Measurements from ENCODE around the gene ZNF552. TPM values are rescaled to one million over a fixed set of nuclear protein-coding genes. Genes with fewer than 3 reads are reported as not detected.

ZNF552 gene
- total RNA-seq, 1 experiment from 2014 or later = 13.1 TPM

DNA sequence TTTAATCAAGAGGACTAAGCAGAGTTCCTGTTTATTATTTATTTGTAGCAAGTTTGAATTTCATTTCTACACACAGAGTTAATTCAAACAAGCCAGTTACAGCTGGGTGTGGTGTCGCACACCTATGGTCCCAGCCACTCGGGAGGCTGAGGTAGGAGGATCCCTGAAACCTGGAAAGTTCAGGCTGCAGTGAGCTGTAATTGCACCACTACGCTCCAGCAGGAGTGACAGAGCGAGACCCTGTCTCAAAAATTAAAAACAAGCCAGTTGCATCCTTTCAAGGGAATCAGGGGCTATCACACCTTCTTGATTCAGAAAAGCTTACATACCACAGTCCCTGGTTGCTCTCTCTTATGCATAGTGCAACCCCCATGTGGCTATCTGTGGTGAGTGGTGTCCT, 25.4 kb downstream of the ZNF552 start:
- POLR2A ChIA-PET = no interaction called here
- no peak overlapping the region for H3K4me3 Mint-ChIP-seq
- DNase-seq (ENCODE audit: low spot score) (no peak), ATAC-seq (no peak)
- CTCF ChIA-PET = no interaction called here
- H3K27me3 Mint-ChIP-seq (ENCODE audit: low read depth) = no peaks in the 10 kb centered on the region
- no peak for TF ChIP-seq ZNF281 (CRISPR knock-in tag; IDR thresholded peaks at IDR 0.05)
- TF ChIP-seq JUN (CRISPR knock-in tag; IDR thresholded peaks at IDR 0.05) = no peak
- no peak for TF ChIP-seq SMAD3 (CRISPR knock-in tag; IDR thresholded peaks at IDR 0.05; ENCODE audit: borderline replicate concordance)
- no peak for TF ChIP-seq ZNF425 (CRISPR knock-in tag; conservative IDR thresholded peaks at IDR 0.05)
- no peak overlapping the region for H3K27ac Mint-ChIP-seq
- H3K4me1 Mint-ChIP-seq = peaks cover 12% of the 10 kb centered on the region
- peaks cover 27% of the 10 kb centered on the region for H3K36me3 Mint-ChIP-seq
- H3K9me3 Mint-ChIP-seq = no peaks in the 10 kb centered on the region

GRCh38 chr19:57788114-57788692, 26.5 kb downstream of the ZNF552 start:
- DNase-seq (ENCODE audit: low spot score) (no peak), ATAC-seq (no peak)
- H3K4me3 Mint-ChIP-seq = no peak overlapping the region
- H3K9me3 Mint-ChIP-seq = no peaks in the 10 kb centered on the region
- peaks cover 27% of the 10 kb centered on the region for H3K36me3 Mint-ChIP-seq
- ChIA-PET CTCF (no interaction called here), POLR2A (interaction anchor here (1.9 kb wide), 1 partner anchor 19 kb away, joined by 4 read pairs; the partner anchor contains the start of gene ZNF586)
- peaks cover 12% of the 10 kb centered on the region for H3K4me1 Mint-ChIP-seq
- H3K27ac Mint-ChIP-seq = no peak overlapping the region
- no peaks in the 10 kb centered on the region for H3K27me3 Mint-ChIP-seq (ENCODE audit: low read depth)
- TF ChIP-seq, protein P1, sequence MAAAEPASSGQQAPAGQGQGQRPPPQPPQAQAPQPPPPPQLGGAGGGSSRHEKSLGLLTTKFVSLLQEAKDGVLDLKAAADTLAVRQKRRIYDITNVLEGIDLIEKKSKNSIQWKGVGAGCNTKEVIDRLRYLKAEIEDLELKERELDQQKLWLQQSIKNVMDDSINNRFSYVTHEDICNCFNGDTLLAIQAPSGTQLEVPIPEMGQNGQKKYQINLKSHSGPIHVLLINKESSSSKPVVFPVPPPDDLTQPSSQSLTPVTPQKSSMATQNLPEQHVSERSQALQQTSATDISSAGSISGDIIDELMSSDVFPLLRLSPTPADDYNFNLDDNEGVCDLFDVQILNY (CRISPR knock-in tag; IDR thresholded peaks at IDR 0.05) = no peak
- TF ChIP-seq ZBTB21 (CRISPR knock-in tag; IDR thresholded peaks at IDR 0.05; ENCODE audit: borderline replicate concordance) (no peak), FOXJ3 (CRISPR knock-in tag; IDR thresholded peaks at IDR 0.05; ENCODE audit: borderline replicate concordance) (no peak), FOXP4 (CRISPR knock-in tag; IDR thresholded peaks at IDR 0.05) (no peak), CTCF (IDR thresholded peaks at IDR 0.05) (no peak), ARID4B (CRISPR knock-in tag; IDR thresholded peaks at IDR 0.05; ENCODE audit: borderline replicate concordance) (no peak), ESRRA (CRISPR knock-in tag; IDR thresholded peaks at IDR 0.05; ENCODE audit: borderline replicate concordance) (no peak), HMGA2 (CRISPR knock-in tag; IDR thresholded peaks at IDR 0.05) (no peak), ZNF512 (CRISPR knock-in tag; IDR thresholded peaks at IDR 0.05; ENCODE audit: borderline replicate concordance) (no peak), E2F4 (CRISPR knock-in tag; IDR thresholded peaks at IDR 0.05; ENCODE audit: borderline replicate concordance, low read depth) (no peak), TEAD1 (CRISPR knock-in tag; IDR thresholded peaks at IDR 0.05) (no peak)
